Neuron (in vitro differentiated cells): ENCODE data around the gene GFRA4.

Experiments used
- H2AFZ ChIP-seq: one replicate; pipeline ENCODE4 v1.6.1; 2013; ENCODE audit warnings: low read depth, mild to moderate bottlenecking, inconsistent platforms, low read length, moderate library complexity
- H3K27me3 ChIP-seq: one replicate; pipeline ENCODE4 v1.6.1; 2013; ENCODE audit warnings: low read length; ENCODE audit not compliant: insufficient read depth
- H3K36me3 ChIP-seq: one replicate; pipeline ENCODE4 v1.6.1; 2013; ENCODE audit warnings: low read length; ENCODE audit not compliant: insufficient read depth
- H3K4me1 ChIP-seq: one replicate; pipeline ENCODE4 v1.6.1; 2013; ENCODE audit warnings: low read length; ENCODE audit not compliant: insufficient read depth
- H3K4me3 ChIP-seq: 2 replicates; pipeline ENCODE4 v1.5.1; 2013; ENCODE audit warnings: mild to moderate bottlenecking, low read length, moderate library complexity
- H3K9me3 ChIP-seq: one replicate; pipeline ENCODE4 v1.6.1; 2013; ENCODE audit warnings: low read length

Gene GFRA4

DNA sequence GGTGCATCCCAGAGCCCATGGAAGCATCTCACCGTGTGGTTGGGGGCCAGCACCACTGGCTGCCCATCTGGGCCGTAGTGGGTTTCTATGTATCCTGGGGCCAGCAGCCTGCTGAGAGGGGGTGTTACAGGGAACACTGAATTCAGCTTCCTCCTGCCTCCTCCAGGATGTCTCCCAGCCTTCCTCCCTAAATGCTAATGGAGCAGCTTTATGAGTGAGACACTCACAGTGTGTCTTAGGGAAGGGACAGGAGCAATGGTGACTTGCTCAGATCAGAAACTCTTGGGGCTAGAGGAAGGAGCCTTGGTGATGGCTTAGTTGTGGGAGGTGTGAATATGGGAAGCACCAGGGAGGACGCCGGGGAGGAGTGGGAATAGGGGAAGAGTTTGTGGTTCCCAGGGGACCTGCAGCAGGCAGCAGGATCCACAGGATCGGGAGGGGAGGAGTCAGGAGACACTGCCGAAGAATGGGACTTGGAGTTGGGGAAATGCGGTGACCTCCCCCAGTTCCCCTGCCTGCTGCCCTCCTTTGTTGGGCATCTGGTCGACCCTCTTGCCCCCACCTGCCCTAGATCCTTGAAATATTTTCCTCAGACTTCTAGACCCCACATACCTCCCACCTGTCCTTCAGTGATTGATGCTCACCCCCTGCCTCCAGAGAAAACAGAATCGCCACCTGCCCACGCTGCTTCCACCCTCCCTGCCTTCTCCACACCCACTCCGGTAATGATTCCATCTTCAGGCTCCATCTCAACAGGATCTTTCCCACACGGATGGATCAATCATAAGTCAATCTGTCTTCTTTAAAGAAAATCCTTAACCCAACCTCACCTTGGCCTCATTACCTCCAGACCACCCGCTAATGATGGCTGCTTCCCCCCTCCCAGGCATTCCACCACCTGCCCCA, 12.0 kb upstream of the GFRA4 start:
- H3K4me1 ChIP-seq = peaks cover 6% of the 10 kb centered on the region
- H3K36me3 ChIP-seq = no peaks in the 10 kb centered on the region
- no peak overlapping the region for H2AFZ ChIP-seq
- peaks cover 68% of the 10 kb centered on the region for H3K27me3 ChIP-seq
- H3K9me3 ChIP-seq = no peaks in the 10 kb centered on the region
- H3K4me3 ChIP-seq = no peak overlapping the region

- Histone ChIP-seq H3K9me3 (no peaks in the 10 kb centered on the region), H3K4me3 (no peak overlapping the region), H2AFZ (no peak overlapping the region), H3K27me3 (peaks cover 67% of the 10 kb centered on the region), H3K4me1 (peaks cover 6% of the 10 kb centered on the region), H3K36me3 (no peaks in the 10 kb centered on the region)
Observed at GRCh38 chr20:3674447-3674846, 11.2 kb upstream of the GFRA4 start.

DNA sequence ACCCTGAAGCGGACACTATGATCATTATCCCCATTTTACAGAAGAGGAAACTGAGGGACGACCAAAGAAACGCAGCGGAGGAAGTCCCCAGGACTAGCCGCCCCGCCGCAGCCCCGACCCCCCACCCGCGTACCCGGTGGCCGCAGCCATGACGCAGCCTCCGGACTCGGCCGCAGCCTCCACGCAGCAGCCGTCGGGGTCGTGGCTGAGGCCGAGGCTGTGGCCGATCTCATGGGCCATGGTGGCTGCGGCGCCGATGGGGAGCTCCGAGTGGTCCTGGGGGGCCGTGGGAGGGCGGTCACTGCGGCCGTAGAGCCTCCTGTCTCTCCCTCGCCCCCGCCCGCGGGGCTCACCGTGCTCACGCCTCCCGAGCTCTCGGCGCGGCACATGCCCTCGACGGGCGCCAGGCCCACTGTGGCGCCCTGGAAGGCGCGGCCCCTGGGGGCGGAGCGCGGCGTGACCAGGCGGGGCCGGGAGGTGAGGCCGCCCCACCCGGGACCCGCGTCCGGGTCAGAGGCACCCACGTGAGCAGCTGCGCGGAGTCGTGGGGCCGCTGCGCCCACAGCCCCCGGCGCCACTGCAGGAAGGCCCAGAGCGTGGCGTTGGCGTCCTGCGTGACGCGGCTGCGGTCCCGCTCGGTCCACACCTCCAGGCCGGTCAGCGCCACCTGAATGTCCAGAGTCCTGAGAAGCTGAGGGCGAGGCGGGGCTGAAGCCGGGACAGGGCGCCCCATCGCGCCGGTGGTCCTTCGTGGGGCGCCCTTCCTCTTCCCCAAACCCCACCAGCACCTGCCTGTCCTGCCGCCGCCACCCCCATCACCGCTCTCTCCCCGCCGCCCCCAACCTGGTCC, 10.2 kb upstream of the GFRA4 start:
- Histone ChIP-seq H3K9me3 (no peaks in the 10 kb centered on the region), H3K4me1 (peaks cover 6% of the 10 kb centered on the region), H3K4me3 (no peak overlapping the region), H3K27me3 (peaks cover 58% of the 10 kb centered on the region), H3K36me3 (no peaks in the 10 kb centered on the region), H2AFZ (no peak overlapping the region)

GRCh38 chr20:3672547-3673171, 9.5 kb upstream of the GFRA4 start:
- peaks cover 51% of the 10 kb centered on the region for H3K27me3 ChIP-seq
- no peaks in the 10 kb centered on the region for H3K9me3 ChIP-seq
- peaks cover 3% of the 10 kb centered on the region for H3K4me1 ChIP-seq
- no peaks in the 10 kb centered on the region for H3K36me3 ChIP-seq
- no peak overlapping the region for H3K4me3 ChIP-seq
- H2AFZ ChIP-seq = no peak overlapping the region

DNA sequence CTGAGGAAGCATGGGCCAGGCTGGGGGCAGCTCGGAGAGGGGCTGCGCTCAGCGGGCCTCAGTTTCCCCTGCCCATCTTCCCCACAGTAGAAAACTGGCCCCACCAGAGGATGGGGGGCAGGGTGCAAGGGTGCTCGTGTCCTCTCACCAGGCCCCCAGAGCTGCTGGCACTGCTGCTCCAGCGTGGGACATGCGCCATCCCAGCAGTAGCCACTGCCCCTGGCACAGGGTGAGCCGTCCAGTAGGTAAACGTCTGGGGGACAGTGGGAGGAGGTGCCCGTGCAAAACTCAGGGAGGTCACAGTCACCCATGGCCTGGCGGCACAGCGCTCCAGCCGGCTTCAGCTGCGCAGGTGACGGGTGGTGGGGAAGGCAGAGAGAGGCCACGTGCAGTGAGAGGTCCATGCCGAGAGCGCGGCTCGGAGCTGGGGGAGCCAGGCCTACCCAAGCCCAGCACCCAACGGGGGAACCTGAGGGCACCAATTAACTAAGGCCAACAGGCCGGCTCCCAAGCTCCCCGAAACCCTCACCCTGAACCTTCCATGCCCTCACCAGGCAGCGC, 8.9 kb upstream of the GFRA4 start:
- Histone ChIP-seq H3K9me3 (no peaks in the 10 kb centered on the region), H2AFZ (no peak overlapping the region), H3K4me3 (no peak overlapping the region), H3K4me1 (peaks cover 3% of the 10 kb centered on the region), H3K27me3 (peaks cover 50% of the 10 kb centered on the region), H3K36me3 (no peaks in the 10 kb centered on the region)

DNA sequence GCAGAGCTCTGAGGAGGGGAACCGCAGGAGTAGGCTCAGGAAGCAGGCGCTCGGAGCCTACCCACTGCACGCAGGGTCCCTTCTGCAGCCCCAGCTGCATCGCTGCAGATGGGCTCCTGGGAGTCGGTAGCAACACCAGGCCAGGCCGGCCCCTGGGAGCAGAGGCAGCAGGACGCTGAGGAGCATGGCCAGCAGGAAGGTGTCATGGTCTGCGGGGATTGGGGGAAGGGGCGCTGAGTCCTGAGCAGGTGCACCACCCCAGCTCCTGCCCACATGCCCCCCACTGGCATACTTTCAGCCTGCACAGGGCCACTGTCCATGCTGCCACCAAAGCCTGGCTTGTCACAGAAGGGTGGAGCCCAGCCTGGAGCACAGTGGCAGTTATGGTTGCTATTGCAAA, 7.7 kb upstream of the GFRA4 start:
- Histone ChIP-seq H3K9me3 (no peaks in the 10 kb centered on the region), H3K4me1 (no peaks in the 10 kb centered on the region), H3K4me3 (no peak overlapping the region), H2AFZ (no peak overlapping the region), H3K36me3 (no peaks in the 10 kb centered on the region), H3K27me3 (peaks cover 46% of the 10 kb centered on the region)

- Histone ChIP-seq H3K9me3 (no peaks in the 10 kb centered on the region), H2AFZ (no peak overlapping the region), H3K4me3 (no peak overlapping the region), H3K27me3 (peaks cover 44% of the 10 kb centered on the region), H3K4me1 (no peaks in the 10 kb centered on the region), H3K36me3 (no peaks in the 10 kb centered on the region)
Observed at GRCh38 chr20:3670511-3670910, 7.3 kb upstream of the GFRA4 start.

GRCh38 chr20:3669710-3670367, 6.6 kb upstream of the GFRA4 start:
- no peaks in the 10 kb centered on the region for H3K4me1 ChIP-seq
- H3K27me3 ChIP-seq = peaks cover 38% of the 10 kb centered on the region
- no peaks in the 10 kb centered on the region for H3K36me3 ChIP-seq
- H2AFZ ChIP-seq = no peak overlapping the region
- H3K4me3 ChIP-seq = no peak overlapping the region
- H3K9me3 ChIP-seq = no peaks in the 10 kb centered on the region

GRCh38 chr20:3667434-3668037, 4.3 kb upstream of the GFRA4 start:
- no peak overlapping the region for H3K4me3 ChIP-seq
- no peaks in the 10 kb centered on the region for H3K36me3 ChIP-seq
- H3K27me3 ChIP-seq = peaks cover 24% of the 10 kb centered on the region
- no peaks in the 10 kb centered on the region for H3K9me3 ChIP-seq
- no peak overlapping the region for H2AFZ ChIP-seq
- no peaks in the 10 kb centered on the region for H3K4me1 ChIP-seq

GRCh38 chr20:3663858-3664257, 659 bp upstream of the GFRA4 start:
- Histone ChIP-seq H2AFZ (no peak overlapping the region), H3K4me3 (no peak overlapping the region), H3K4me1 (no peaks in the 10 kb centered on the region), H3K9me3 (peaks cover 5% of the 10 kb centered on the region), H3K27me3 (no peaks in the 10 kb centered on the region), H3K36me3 (no peaks in the 10 kb centered on the region)

- no peak overlapping the region for H2AFZ ChIP-seq
- H3K27me3 ChIP-seq = no peaks in the 10 kb centered on the region
Observed at GRCh38 chr20:3661814-3662665, 1.2 kb downstream of the GFRA4 start.

More at GRCh38 chr20:3661814-3662665, 1.2 kb downstream of the GFRA4 start:
- H3K36me3 ChIP-seq = no peaks in the 10 kb centered on the region
- no peaks in the 10 kb centered on the region for H3K4me1 ChIP-seq
- H3K9me3 ChIP-seq = peaks cover 5% of the 10 kb centered on the region
- H3K4me3 ChIP-seq = no peak overlapping the region
